SK-N-SH (cell line): Measurements from ENCODE around the gene NCKAP5L. TPM values are rescaled to one million over a fixed set of nuclear protein-coding genes. Genes with fewer than 3 reads are reported as not detected.

ENCODE experiments used
- CTCF ChIA-PET: fragments of 300-600, 350-600 bp; formaldehyde crosslinking; extraction: SDS; loops from one replicate; lab custom pipeline; 2021; lab: Yijun Ruan, JAX
- POLR2A ChIA-PET: fragments of 350-600 bp; sonication (Branson Sonifier 250); formaldehyde crosslinking; extraction: SDS; loops from one replicate; lab custom pipeline; 2020; ENCODE audit warnings: antibody characterized with exemption, inconsistent platforms; lab: Yijun Ruan, JAX
- DNase-seq: peaks from one replicate; pipeline ENCODE4 v3.0.0; 2012
- H2AFZ ChIP-seq: fragments of 200-600 bp; sonication (generic); 2 replicates; pipeline ENCODE4 v1.8.1; 2016; ENCODE audit warnings: antibody characterized with exemption, mild to moderate bottlenecking, low read depth
- H3F3A ChIP-seq: fragments of 200-600 bp; sonication (generic); replicated peaks from 2 replicates; pipeline ENCODE3; 2016; ENCODE audit warnings: antibody characterized with exemption, mild to moderate bottlenecking; ENCODE audit not compliant: insufficient read depth
- H3K27ac ChIP-seq, 2 experiments: fragments of 200-500 bp in 1 of 2; fragments of 200-600 bp in 1 of 2; sonication (Bioruptor generic) in 1 of 2; sonication (generic), shearing (Covaris generic) in 1 of 2; 2 replicates each; pipeline versions ENCODE4 v1.5.1 to v1.6.1; 2014 to 2016; ENCODE audit warnings: low read depth in 2 of 2, inconsistent platforms in 1 of 2, low read length in 1 of 2, mild to moderate bottlenecking in 1 of 2, mixed read lengths in 1 of 2
- H3K27me3 ChIP-seq: fragments of 200-600 bp; sonication (generic), shearing (Covaris generic); 2 replicates; pipeline ENCODE4 v1.6.1; 2016; ENCODE audit warnings: mixed run types; ENCODE audit not compliant: insufficient read depth
- H3K36me3 ChIP-seq, 2 experiments: fragments of 200-500 bp in 1 of 2; fragments of 200-600 bp in 1 of 2; sonication (Bioruptor generic) in 1 of 2; sonication (generic) in 1 of 2; replicated peaks in 1 of 2; 2 replicates each; pipeline versions ENCODE3 to v1.5.1; 2014 to 2016; ENCODE audit warnings: low read length in 1 of 2, mild to moderate bottlenecking in 1 of 2; ENCODE audit not compliant: insufficient read depth in 2 of 2, control insufficient read depth in 1 of 2
- H3K4me1 ChIP-seq, 2 experiments: fragments of 200-500 bp in 1 of 2; fragments of 200-600 bp in 1 of 2; sonication (Bioruptor generic) in 1 of 2; sonication (generic), shearing (Covaris generic) in 1 of 2; 2 replicates each; pipeline versions ENCODE4 v1.5.1 to v1.6.1; 2014 to 2016; ENCODE audit warnings: low read depth in 1 of 2, low read length in 1 of 2, mixed run types in 1 of 2; ENCODE audit not compliant: insufficient read depth in 2 of 2, control insufficient read depth in 1 of 2
- H3K4me2 ChIP-seq: fragments of 200-600 bp; sonication (generic), shearing (Covaris generic); 2 replicates; pipeline ENCODE4 v1.6.1; 2017; ENCODE audit warnings: mixed run types
- H3K4me3 ChIP-seq, 2 experiments: fragments of 200-500 bp in 1 of 2; fragments of 200-600 bp in 1 of 2; sonication (Bioruptor generic) in 1 of 2; sonication (generic), shearing (Covaris generic) in 1 of 2; 2 replicates each; pipeline versions ENCODE4 v1.5.1 to v1.8.1; 2014 to 2016; ENCODE audit warnings: low read depth in 2 of 2, inconsistent platforms in 1 of 2, low read length in 1 of 2, mild to moderate bottlenecking in 1 of 2, mixed read lengths in 1 of 2, moderate library complexity in 1 of 2
- H3K79me2 ChIP-seq: fragments of 200-600 bp; sonication (generic); 2 replicates; pipeline ENCODE4 v1.8.1; 2017; ENCODE audit warnings: mild to moderate bottlenecking; ENCODE audit not compliant: insufficient read depth
- H3K9ac ChIP-seq: fragments of 200-600 bp; sonication (generic); 2 replicates; pipeline ENCODE4 v1.6.1; 2017; ENCODE audit warnings: mixed run types
- H3K9me2 ChIP-seq: fragments of 200-600 bp; sonication (generic); 2 replicates; pipeline ENCODE4 v1.6.1; 2017; ENCODE audit warnings: mixed run types
- H3K9me3 ChIP-seq: fragments of 200-600 bp; sonication (generic); 2 replicates; pipeline ENCODE4 v1.6.1; 2017; ENCODE audit warnings: mixed run types, mild to moderate bottlenecking, moderate library complexity
- H4K20me1 ChIP-seq: fragments of 200-600 bp; sonication (generic); 2 replicates; pipeline ENCODE4 v1.6.1; 2017; ENCODE audit warnings: mild to moderate bottlenecking, mixed run types; ENCODE audit not compliant: insufficient read depth
- CHD2 ChIP-seq: fragments of 150-350 bp; IDR thresholded peaks from 2 replicates; pipeline ENCODE4 v1.6.1; 2018; ENCODE audit warnings: low read length; ENCODE audit not compliant: partially characterized antibody
- FOSL2 ChIP-seq: IDR thresholded peaks from 2 replicates; pipeline ENCODE4 v1.4.0; 2012; ENCODE audit warnings: low read depth, mild to moderate bottlenecking, moderate library complexity, borderline replicate concordance
- FOXM1 ChIP-seq: IDR thresholded peaks from 2 replicates; pipeline ENCODE4 v1.4.0; 2012; ENCODE audit warnings: low read depth, mild to moderate bottlenecking
- GABPA ChIP-seq: IDR thresholded peaks from 2 replicates; pipeline ENCODE4 v1.4.0; 2012; ENCODE audit warnings: low read depth, mild to moderate bottlenecking
- JUND ChIP-seq: IDR thresholded peaks from 2 replicates; pipeline ENCODE4 v1.4.0; 2012
- MEF2A ChIP-seq: IDR thresholded peaks from 2 replicates; pipeline ENCODE4 v1.4.0; 2012; ENCODE audit warnings: low read depth, borderline replicate concordance
- NFIC ChIP-seq: IDR thresholded peaks from 2 replicates; pipeline ENCODE4 v1.4.0; 2012; ENCODE audit warnings: borderline replicate concordance
- NRF1 ChIP-seq: IDR thresholded peaks from 2 replicates; pipeline ENCODE4 v1.6.1; 2012; ENCODE audit warnings: low read depth, mild to moderate bottlenecking, low read length
- POLR2AphosphoS5 ChIP-seq: IDR thresholded peaks from 2 replicates; pipeline ENCODE4 v1.6.1; 2012; ENCODE audit warnings: low read depth, low read length
- RCOR1 ChIP-seq: fragments of 150-350 bp; IDR thresholded peaks from 2 replicates; pipeline ENCODE4 v1.6.1; 2017; ENCODE audit warnings: antibody characterized with exemption, low read length
- REST ChIP-seq: IDR thresholded peaks from 2 replicates; pipeline ENCODE4 v1.6.1; 2012; ENCODE audit warnings: mild to moderate bottlenecking, low read depth, low read length, moderate library complexity
- RXRA ChIP-seq: IDR thresholded peaks from 2 replicates; pipeline ENCODE4 v1.4.0; 2012; ENCODE audit warnings: low read depth, mild to moderate bottlenecking, borderline replicate concordance
- SIN3A ChIP-seq: IDR thresholded peaks from 2 replicates; pipeline ENCODE4 v1.6.1; 2012; ENCODE audit warnings: low read depth, mild to moderate bottlenecking, low read length, moderate library complexity, borderline replicate concordance
- TCF12 ChIP-seq: IDR thresholded peaks from 2 replicates; pipeline ENCODE4 v1.4.0; 2012
- TEAD4 ChIP-seq: IDR thresholded peaks from 2 replicates; pipeline ENCODE4 v1.4.0; 2012; ENCODE audit warnings: mild to moderate bottlenecking, borderline replicate concordance; ENCODE audit not compliant: insufficient read depth
- USF2 ChIP-seq: fragments of 150-350 bp; IDR thresholded peaks from 2 replicates; pipeline ENCODE4 v1.6.1; 2017; ENCODE audit warnings: antibody characterized with exemption, low read length, low read depth, borderline replicate concordance
- WGBS: methylation state at CpG from one replicate; pipeline ENCODE4 v1.1.6; 2017; ENCODE audit warnings: low lambda C conversion rate; 5-methylcytosine and 5-hydroxymethylcytosine counted together
- polyA plus RNA-seq, 3 experiments: library from polyadenylated mRNA; depleted of rRNA; stranded (reverse); fragments of >200 nt; gene quantifications; 2 replicates each; pipeline ENCODE4 v1.2.3, GENCODE V29; 2012

The NCKAP5L gene
- polyA plus RNA-seq, 1 of the 3 experiments (the other 2 are of a cell fraction), result 8.9 TPM

GRCh38 chr12:49813131-49813530 is 15.1 kb downstream of the NCKAP5L start:
- no peak overlapping the region for H2AFZ ChIP-seq
- WGBS, result 95% methylated on average over 1 of the region's 1 CpG
- no peaks in the 10 kb centered on the region for H3K27me3 ChIP-seq
- POLR2A ChIA-PET, result no interaction called here
- H3K4me1 ChIP-seq, result no peaks in the 10 kb centered on the region
- H3F3A ChIP-seq, result no peaks in the 10 kb centered on the region
- H3K9ac ChIP-seq, result no peak overlapping the region
- no peak for DNase-seq
- H3K79me2 ChIP-seq, result peaks cover 35% of the 10 kb centered on the region
- CTCF ChIA-PET, result interaction anchor here (1.4 kb wide), 1 partner anchor 257 kb away, joined by 3 read pairs; no protein-coding TSS in a partner anchor
- TF ChIP-seq MEF2A (no peak), JUND (no peak), TCF12 (no peak), SIN3A (no peak), NRF1 (no peak), RCOR1 (no peak), RXRA (no peak), REST (no peak), NFIC (no peak), FOXM1 (no peak), GABPA (no peak), CHD2 (no peak), FOSL2 (no peak), USF2 (no peak), TEAD4 (no peak), POLR2AphosphoS5 (no peak)
- H3K9me2 ChIP-seq, result no peaks in the 10 kb centered on the region
- H3K4me2 ChIP-seq, result no peak overlapping the region
- no peak overlapping the region for H3K27ac ChIP-seq
- no peaks in the 10 kb centered on the region for H3K9me3 ChIP-seq
- H3K4me3 ChIP-seq, result no peak overlapping the region
- H3K36me3 ChIP-seq, result peaks cover 5 to 29% of the 10 kb centered on the region in 2 experiments
- peaks cover 42% of the 10 kb centered on the region for H4K20me1 ChIP-seq
